ENCODE results near the gene ZNF22. TPM values are rescaled to one million over a fixed set of nuclear protein-coding genes. Genes with fewer than 3 reads are reported as not detected.

ZNF22 gene
- polyA plus RNA-seq, 1 experiment = 23.4 TPM

- ChIA-PET POLR2A (interaction anchor here (0.9 kb wide), 1 partner anchor 14 kb away, joined by 4 read pairs; the partner anchor contains the start of gene DEPP1), CTCF (interaction anchor here (2.0 to 3.9 kb wide), 2 partner anchors 10 to 31 kb away, joined by 7 to 12 read pairs; no protein-coding TSS in a partner anchor)
- Histone ChIP-seq H3K4me3 (ENCODE audit: low read depth, low read length) (no peak overlapping the region), H3K27ac (ENCODE audit: low read depth, low read length) (peak overlapping the region; percentile 31), H3K27me3 (ENCODE audit: control insufficient read depth, insufficient read depth, low read length) (no peaks in the 10 kb centered on the region), H3K9me3 (ENCODE audit: control insufficient read depth, insufficient read depth, low read length) (no peaks in the 10 kb centered on the region; the same call in 1 of the 2 replicates)
- no peak for DNase-seq (ENCODE audit: low read depth, low spot score)
- no peak for TF ChIP-seq CTCF (IDR thresholded peaks at IDR 0.05; ENCODE audit: low read depth, low read length)
These were observed 36.7 kb upstream of the ZNF22 start for GRCh38 chr10:44963772-44964633.

GRCh38 chr10:44965104-44965503, 35.6 kb upstream of the ZNF22 start:
- ChIA-PET CTCF (interaction anchor here (1.6 to 4.5 kb wide), 2 partner anchors 11 to 32 kb away, joined by 4 to 18 read pairs; no protein-coding TSS in a partner anchor), POLR2A (interaction anchor here (1.1 kb wide), 1 partner anchor 16 kb away, joined by 3 read pairs; no protein-coding TSS in a partner anchor)
- no peak for TF ChIP-seq CTCF (IDR thresholded peaks at IDR 0.05; ENCODE audit: low read depth, low read length)
- Histone ChIP-seq H3K27ac (ENCODE audit: low read depth, low read length) (no peak overlapping the region), H3K4me3 (ENCODE audit: low read depth, low read length) (no peak overlapping the region), H3K9me3 (ENCODE audit: control insufficient read depth, insufficient read depth, low read length) (no peaks in the 10 kb centered on the region; the same call in 1 of the 2 replicates), H3K27me3 (ENCODE audit: control insufficient read depth, insufficient read depth, low read length) (no peaks in the 10 kb centered on the region)
- no peak for DNase-seq (ENCODE audit: low read depth, low spot score)

- TF ChIP-seq CTCF (IDR thresholded peaks at IDR 0.05; ENCODE audit: low read depth, low read length) = no peak
- Histone ChIP-seq H3K4me3 (ENCODE audit: low read depth, low read length) (no peak overlapping the region), H3K27ac (ENCODE audit: low read depth, low read length) (no peak overlapping the region), H3K9me3 (ENCODE audit: control insufficient read depth, insufficient read depth, low read length) (no peaks in the 10 kb centered on the region; the same call in 1 of the 2 replicates), H3K27me3 (ENCODE audit: control insufficient read depth, insufficient read depth, low read length) (no peaks in the 10 kb centered on the region)
- no peak for DNase-seq (ENCODE audit: low read depth, low spot score)
- ChIA-PET CTCF (interaction anchor here (1.0 to 4.5 kb wide), 5 partner anchors 9 to 33 kb away, joined by 3 to 18 read pairs (median 4); no protein-coding TSS in a partner anchor), POLR2A (interaction anchor here (1.1 to 1.3 kb wide), 2 partner anchors 13 to 15 kb away, joined by 3 to 7 read pairs; partner anchors contain the start of gene DEPP1)
These were observed 35.0 kb upstream of the ZNF22 start for GRCh38 chr10:44965651-44966097.

- ChIA-PET POLR2A (interaction anchor here (1.1 to 1.3 kb wide), 2 partner anchors 12 to 15 kb away, joined by 3 to 7 read pairs; partner anchors contain the start of gene DEPP1), CTCF (interaction anchor here (0.6 to 4.5 kb wide), 6 partner anchors 8 to 191 kb away, joined by 3 to 18 read pairs (median 4); no protein-coding TSS in a partner anchor)
- no peak for TF ChIP-seq CTCF (IDR thresholded peaks at IDR 0.05; ENCODE audit: low read depth, low read length)
- Histone ChIP-seq H3K4me3 (ENCODE audit: low read depth, low read length) (no peak overlapping the region), H3K9me3 (ENCODE audit: control insufficient read depth, insufficient read depth, low read length) (no peaks in the 10 kb centered on the region; the same call in 1 of the 2 replicates), H3K27ac (ENCODE audit: low read depth, low read length) (no peak overlapping the region), H3K27me3 (ENCODE audit: control insufficient read depth, insufficient read depth, low read length) (no peaks in the 10 kb centered on the region)
- DNase-seq (ENCODE audit: low read depth, low spot score) = no peak
These were observed 34.5 kb upstream of the ZNF22 start for GRCh38 chr10:44966129-44966815.

All from AG04450 (cell line).